ENCODE measurements around the gene EHD3.

DNA sequence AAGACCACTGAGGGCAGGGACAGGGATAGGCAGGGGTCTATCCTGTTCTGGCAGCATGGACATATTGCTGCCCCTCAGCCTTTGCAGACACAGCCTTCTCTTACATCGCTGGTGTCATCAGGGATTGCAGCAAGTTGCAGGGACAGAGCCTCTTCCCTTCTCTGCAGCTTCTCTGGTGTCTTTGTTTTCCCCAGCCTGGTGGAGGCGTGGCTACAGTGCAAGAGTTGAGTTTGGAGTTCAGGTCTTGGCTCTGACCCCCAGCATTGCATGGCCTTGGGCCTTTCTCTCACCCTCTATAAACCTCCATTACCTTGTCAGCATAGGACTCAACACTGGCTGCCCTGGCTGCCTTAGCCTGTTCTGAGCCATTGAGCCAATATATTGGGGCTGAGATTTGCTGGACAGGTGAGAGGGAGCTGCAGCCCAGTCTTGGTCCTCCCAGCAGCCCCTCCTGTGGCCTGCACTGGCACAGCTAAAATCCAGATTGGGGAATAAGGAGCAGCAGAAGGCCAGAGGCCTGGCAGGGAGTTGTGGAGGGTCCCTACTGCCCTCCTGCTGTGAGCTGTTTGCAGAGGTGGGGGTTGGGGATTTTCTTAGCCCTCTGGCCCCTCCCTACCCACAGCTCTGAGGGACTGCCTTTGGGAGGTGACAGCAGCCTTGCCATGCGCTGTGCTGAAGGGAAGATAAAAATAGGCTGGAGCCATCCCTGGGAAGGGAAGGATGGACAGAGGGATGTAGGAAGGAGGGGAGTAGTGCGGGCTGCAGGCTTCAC, 22.8 kb downstream of the EHD3 start:
- no peak for TF ChIP-seq POLR2A (IDR thresholded peaks at IDR 0.05)
- TF ChIP-seq, protein P1, sequence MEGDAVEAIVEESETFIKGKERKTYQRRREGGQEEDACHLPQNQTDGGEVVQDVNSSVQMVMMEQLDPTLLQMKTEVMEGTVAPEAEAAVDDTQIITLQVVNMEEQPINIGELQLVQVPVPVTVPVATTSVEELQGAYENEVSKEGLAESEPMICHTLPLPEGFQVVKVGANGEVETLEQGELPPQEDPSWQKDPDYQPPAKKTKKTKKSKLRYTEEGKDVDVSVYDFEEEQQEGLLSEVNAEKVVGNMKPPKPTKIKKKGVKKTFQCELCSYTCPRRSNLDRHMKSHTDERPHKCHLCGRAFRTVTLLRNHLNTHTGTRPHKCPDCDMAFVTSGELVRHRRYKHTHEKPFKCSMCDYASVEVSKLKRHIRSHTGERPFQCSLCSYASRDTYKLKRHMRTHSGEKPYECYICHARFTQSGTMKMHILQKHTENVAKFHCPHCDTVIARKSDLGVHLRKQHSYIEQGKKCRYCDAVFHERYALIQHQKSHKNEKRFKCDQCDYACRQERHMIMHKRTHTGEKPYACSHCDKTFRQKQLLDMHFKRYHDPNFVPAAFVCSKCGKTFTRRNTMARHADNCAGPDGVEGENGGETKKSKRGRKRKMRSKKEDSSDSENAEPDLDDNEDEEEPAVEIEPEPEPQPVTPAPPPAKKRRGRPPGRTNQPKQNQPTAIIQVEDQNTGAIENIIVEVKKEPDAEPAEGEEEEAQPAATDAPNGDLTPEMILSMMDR (IDR thresholded peaks at IDR 0.05 in 8 of 11, conservative IDR thresholded peaks at IDR 0.05 in 3 of 11), result no peak

All from spleen (tissue), 7 donors.